ENCODE measurements around the gene INTS14. TPM values are rescaled to one million over a fixed set of nuclear protein-coding genes. Genes with fewer than 3 reads are reported as not detected.

INTS14 gene
- total RNA-seq, 2 donors from 2014 or later: 48.5 to 55.4 TPM

GRCh38 chr15:65611888-65612615 lies 1.1 kb upstream of the INTS14 start:
- peaks cover 8 to 12% of the 10 kb centered on the region in 2 donors for H3K36me3 Mint-ChIP-seq
- peak in 1 of 2 donors; percentile 11 for DNase-seq (ENCODE audit: low spot score in 2 of 2)
- no peaks in the 10 kb centered on the region for H3K9me3 Mint-ChIP-seq
- no peak for ATAC-seq
- peak overlapping the region; percentile 93 to 97 for H3K27ac Mint-ChIP-seq

- no peaks in the 10 kb centered on the region for H3K9me3 Mint-ChIP-seq
- no peak overlapping the region for H3K27ac Mint-ChIP-seq
- no peak for DNase-seq (ENCODE audit: low spot score in 2 of 2)
- H3K36me3 Mint-ChIP-seq: peaks cover 0 to 2% of the 10 kb centered on the region in 2 donors
- no peak for ATAC-seq
Observed at GRCh38 chr15:65603559-65603958, 7.4 kb downstream of the INTS14 start.

- Mint-ChIP-seq H3K9me3 (no peaks in the 10 kb centered on the region), H3K36me3 (peaks cover 0 to 4% of the 10 kb centered on the region in 2 donors), H3K27ac (no peak overlapping the region)
- ATAC-seq: no peak
- DNase-seq (ENCODE audit: low spot score in 2 of 2): no peak
Observed at GRCh38 chr15:65603134-65603533, 7.8 kb downstream of the INTS14 start.

GRCh38 chr15:65599677-65600076 lies 11.3 kb downstream of the INTS14 start:
- H3K36me3 Mint-ChIP-seq: peaks cover 0 to 4% of the 10 kb centered on the region in 2 donors
- ATAC-seq (no peak), DNase-seq (ENCODE audit: low spot score in 2 of 2) (no peak)
- H3K9me3 Mint-ChIP-seq: no peaks in the 10 kb centered on the region
- H3K27ac Mint-ChIP-seq: no peak overlapping the region

GRCh38 chr15:65598468-65598867 lies 12.5 kb downstream of the INTS14 start:
- peak overlapping the region; percentile 51 to 79 for H3K27ac Mint-ChIP-seq
- no peak for DNase-seq (ENCODE audit: low spot score in 2 of 2)
- no peak for ATAC-seq
- H3K36me3 Mint-ChIP-seq: peaks cover 0 to 4% of the 10 kb centered on the region in 2 donors
- no peaks in the 10 kb centered on the region for H3K9me3 Mint-ChIP-seq

- no peak for DNase-seq (ENCODE audit: low spot score in 2 of 2)
- no peak for ATAC-seq
- Mint-ChIP-seq H3K9me3 (no peaks in the 10 kb centered on the region), H3K27ac (no peak overlapping the region), H3K36me3 (peaks cover 0 to 10% of the 10 kb centered on the region in 2 donors)
Observed at GRCh38 chr15:65595960-65596359, 15.0 kb downstream of the INTS14 start.

GRCh38 chr15:65587094-65587493 lies 23.8 kb downstream of the INTS14 start:
- Mint-ChIP-seq H3K36me3 (peaks cover 24 to 27% of the 10 kb centered on the region in 2 donors), H3K9me3 (no peaks in the 10 kb centered on the region), H3K27ac (no peak overlapping the region)
- DNase-seq (ENCODE audit: low spot score in 2 of 2) (no peak), ATAC-seq (no peak)

- Mint-ChIP-seq H3K27ac (peak overlapping the region; percentile 59 to 92), H3K36me3 (peaks cover 8 to 30% of the 10 kb centered on the region in 2 donors), H3K9me3 (no peaks in the 10 kb centered on the region)
- DNase-seq (ENCODE audit: low spot score in 2 of 2) (no peak), ATAC-seq (no peak)
Observed at GRCh38 chr15:65584241-65584640, 26.7 kb downstream of the INTS14 start.

GRCh38 chr15:65583701-65584100 lies 27.2 kb downstream of the INTS14 start:
- ATAC-seq: peak; percentile 54 to 73
- H3K9me3 Mint-ChIP-seq: no peaks in the 10 kb centered on the region
- peak overlapping the region; percentile 59 to 92 for H3K27ac Mint-ChIP-seq
- DNase-seq (ENCODE audit: low spot score in 2 of 2): peak in 1 of 2 donors; percentile 17
- H3K36me3 Mint-ChIP-seq: peaks cover 8 to 30% of the 10 kb centered on the region in 2 donors

GRCh38 chr15:65580287-65580686 lies 30.6 kb downstream of the INTS14 start:
- no peaks in the 10 kb centered on the region for H3K9me3 Mint-ChIP-seq
- no peak for DNase-seq (ENCODE audit: low spot score in 2 of 2)
- no peak for ATAC-seq
- peak overlapping the region; percentile 62 to 67 for H3K27ac Mint-ChIP-seq
- H3K36me3 Mint-ChIP-seq: peaks cover 8 to 35% of the 10 kb centered on the region in 2 donors

- Mint-ChIP-seq H3K9me3 (no peaks in the 10 kb centered on the region), H3K27ac (peak overlapping the region; percentile 62 to 74), H3K36me3 (peaks cover 8 to 36% of the 10 kb centered on the region in 2 donors)
- DNase-seq (ENCODE audit: low spot score in 2 of 2) (no peak), ATAC-seq (no peak)
Observed at GRCh38 chr15:65579762-65580161, 31.2 kb downstream of the INTS14 start.

GRCh38 chr15:65578904-65579728 lies 31.8 kb downstream of the INTS14 start:
- no peak for ATAC-seq
- peak overlapping the region; percentile 62 to 85 for H3K27ac Mint-ChIP-seq
- no peak for DNase-seq (ENCODE audit: low spot score in 2 of 2)
- H3K9me3 Mint-ChIP-seq: no peaks in the 10 kb centered on the region
- peaks cover 5 to 30% of the 10 kb centered on the region in 2 donors for H3K36me3 Mint-ChIP-seq

GRCh38 chr15:65577129-65577996 lies 33.6 kb downstream of the INTS14 start:
- ATAC-seq (no peak), DNase-seq (ENCODE audit: low spot score in 2 of 2) (no peak)
- H3K9me3 Mint-ChIP-seq: no peaks in the 10 kb centered on the region
- peaks cover 5 to 21% of the 10 kb centered on the region in 2 donors for H3K36me3 Mint-ChIP-seq
- H3K27ac Mint-ChIP-seq: peak overlapping the region in 1 of 2 donors; percentile 23

- H3K9me3 Mint-ChIP-seq: no peaks in the 10 kb centered on the region
- ATAC-seq (no peak), DNase-seq (ENCODE audit: low spot score in 2 of 2) (no peak)
- H3K36me3 Mint-ChIP-seq: peaks cover 0 to 14% of the 10 kb centered on the region in 2 donors
- H3K27ac Mint-ChIP-seq: peak overlapping the region in 1 of 2 donors; percentile 23
Observed at GRCh38 chr15:65576664-65577063, 34.3 kb downstream of the INTS14 start.

GRCh38 chr15:65571971-65572370 lies 39.0 kb downstream of the INTS14 start:
- ATAC-seq: no peak
- H3K9me3 Mint-ChIP-seq: no peaks in the 10 kb centered on the region
- DNase-seq (ENCODE audit: low spot score in 2 of 2): no peak

GRCh38 chr15:65569728-65570127 lies 41.2 kb downstream of the INTS14 start:
- ATAC-seq (no peak), DNase-seq (ENCODE audit: low spot score in 2 of 2) (no peak)
- no peak overlapping the region for H3K27ac Mint-ChIP-seq
- H3K36me3 Mint-ChIP-seq: peaks cover 5 to 9% of the 10 kb centered on the region in 2 donors
- H3K9me3 Mint-ChIP-seq: no peaks in the 10 kb centered on the region

More at GRCh38 chr15:65571971-65572370, 39.0 kb downstream of the INTS14 start:
- peaks cover 4 to 6% of the 10 kb centered on the region in 2 donors for H3K36me3 Mint-ChIP-seq
- no peak overlapping the region for H3K27ac Mint-ChIP-seq

Data from activated naive CD4-positive, alpha-beta T cell treated with anti-CD3 and anti-CD28 coated beads, Interleukin-2, amount 50 U/mL, for 72 hours (primary cell).